Measurements from ENCODE around the gene ASPSCR1. TPM values are rescaled to one million over a fixed set of nuclear protein-coding genes. Genes with fewer than 3 reads are reported as not detected.

Gene ASPSCR1
- total RNA-seq, 4 donors from 2014 or later = 12.6 to 24.3 (median 15.1) TPM

GRCh38 chr17:81931189-81931556, 46.3 kb upstream of the ASPSCR1 start:
- DNase-seq (ENCODE audit: low spot score) (no peak), ATAC-seq (ENCODE audit: low FRiP score) (no peak)
- TF ChIP-seq CTCF (IDR thresholded peaks at IDR 0.05) = no peak

- no peak for TF ChIP-seq CTCF (IDR thresholded peaks at IDR 0.05)
- no peak for DNase-seq (ENCODE audit: low spot score)
- ATAC-seq (ENCODE audit: low FRiP score) = no peak
These were observed 45.7 kb upstream of the ASPSCR1 start for GRCh38 chr17:81931557-81932332.

GRCh38 chr17:81932333-81932983, 45.0 kb upstream of the ASPSCR1 start:
- no peak for ATAC-seq (ENCODE audit: low FRiP score)
- no peak for TF ChIP-seq CTCF (IDR thresholded peaks at IDR 0.05)
- DNase-seq (ENCODE audit: low spot score) = no peak

GRCh38 chr17:81933178-81933699, 44.2 kb upstream of the ASPSCR1 start:
- ATAC-seq (ENCODE audit: low FRiP score) = no peak
- DNase-seq (ENCODE audit: low spot score) = no peak
- TF ChIP-seq CTCF (IDR thresholded peaks at IDR 0.05) = no peak

- TF ChIP-seq CTCF (IDR thresholded peaks at IDR 0.05) = no peak
- no peak for ATAC-seq (ENCODE audit: low FRiP score)
- no peak for DNase-seq (ENCODE audit: low spot score)
These were observed 43.2 kb upstream of the ASPSCR1 start for GRCh38 chr17:81934098-81934757.

- ATAC-seq (ENCODE audit: low FRiP score) = no peak
These were observed 42.4 kb upstream of the ASPSCR1 start for GRCh38 chr17:81934850-81935708.

More at GRCh38 chr17:81934850-81935708, 42.4 kb upstream of the ASPSCR1 start:
- no peak for TF ChIP-seq CTCF (IDR thresholded peaks at IDR 0.05)
- no peak for DNase-seq (ENCODE audit: low spot score)
